Ishikawa (cell line): Measurements from ENCODE around the gene BLM.

Experiments used
- CEBPB ChIP-seq: IDR thresholded peaks from 2 replicates; pipeline ENCODE4 v1.6.1; 2012
- CREB1 ChIP-seq: IDR thresholded peaks from 2 replicates; pipeline ENCODE4 v1.6.1; 2012; ENCODE audit warnings: low read depth
- EGR1 ChIP-seq: IDR thresholded peaks from 2 replicates; pipeline ENCODE4 v1.6.1; 2012
- EP300 ChIP-seq: IDR thresholded peaks from 2 replicates; pipeline ENCODE4 v1.6.1; 2012; ENCODE audit warnings: borderline replicate concordance
- NFIC ChIP-seq: IDR thresholded peaks from 2 replicates; pipeline ENCODE4 v1.6.1; 2012
- RAD21 ChIP-seq: IDR thresholded peaks from 2 replicates; pipeline ENCODE4 v1.6.1; 2012; ENCODE audit warnings: low read depth
- REST ChIP-seq: IDR thresholded peaks from 2 replicates; pipeline ENCODE4 v1.6.1; 2012; ENCODE audit warnings: low read depth, mild to moderate bottlenecking
- TAF1 ChIP-seq: IDR thresholded peaks from 2 replicates; pipeline ENCODE4 v1.6.1; 2012; ENCODE audit warnings: low read depth, mild to moderate bottlenecking
- TCF12 ChIP-seq: IDR thresholded peaks from 2 replicates; pipeline ENCODE4 v1.6.1; 2012; ENCODE audit warnings: low read depth
- TEAD4 ChIP-seq: IDR thresholded peaks from 2 replicates; pipeline ENCODE4 v1.6.1; 2012
- YY1 ChIP-seq: IDR thresholded peaks from 2 replicates; pipeline ENCODE4 v1.6.1; 2012; ENCODE audit warnings: low read depth
- ZBTB7A ChIP-seq: IDR thresholded peaks from 2 replicates; pipeline ENCODE4 v1.6.1; 2012; ENCODE audit warnings: low read depth
- TF ChIP-seq, protein P1 (sequence below): IDR thresholded peaks from 2 replicates; pipeline ENCODE4 v1.6.1; 2012
- TF ChIP-seq, protein P2 (sequence below): IDR thresholded peaks from 2 replicates; pipeline ENCODE4 v1.6.1; 2012

- TF ChIP-seq CREB1, result no peak
- no peak for TF ChIP-seq ZBTB7A
- no peak for TF ChIP-seq TAF1
- TF ChIP-seq EP300, result no peak
- TF ChIP-seq RAD21, result no peak
- no peak for TF ChIP-seq CEBPB
- TF ChIP-seq, protein P1, sequence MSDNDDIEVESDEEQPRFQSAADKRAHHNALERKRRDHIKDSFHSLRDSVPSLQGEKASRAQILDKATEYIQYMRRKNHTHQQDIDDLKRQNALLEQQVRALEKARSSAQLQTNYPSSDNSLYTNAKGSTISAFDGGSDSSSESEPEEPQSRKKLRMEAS, result no peak
- no peak for TF ChIP-seq REST
- no peak for TF ChIP-seq EGR1
- no peak for TF ChIP-seq TEAD4
- TF ChIP-seq, protein P2, sequence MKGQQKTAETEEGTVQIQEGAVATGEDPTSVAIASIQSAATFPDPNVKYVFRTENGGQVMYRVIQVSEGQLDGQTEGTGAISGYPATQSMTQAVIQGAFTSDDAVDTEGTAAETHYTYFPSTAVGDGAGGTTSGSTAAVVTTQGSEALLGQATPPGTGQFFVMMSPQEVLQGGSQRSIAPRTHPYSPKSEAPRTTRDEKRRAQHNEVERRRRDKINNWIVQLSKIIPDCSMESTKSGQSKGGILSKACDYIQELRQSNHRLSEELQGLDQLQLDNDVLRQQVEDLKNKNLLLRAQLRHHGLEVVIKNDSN, result no peak
- TF ChIP-seq YY1, result no peak
- no peak for TF ChIP-seq TCF12
- TF ChIP-seq NFIC, result no peak
Observed at GRCh38 chr15:90675464-90675863, 41.7 kb upstream of the BLM start.
